SK-N-SH treated with all-trans-retinoic acid at 6 μM for 48 hours (cell line): Measurements from ENCODE around the gene SMARCAL1.

Source experiments
- ATAC-seq: fragments of 200-7000 bp; cut with Tn5 transposase; 3 replicates; pipeline ENCODE4 v1.9.1; 2020; ENCODE audit warnings: mild to moderate bottlenecking, moderate library complexity
- ARNTL ChIP-seq: fragments of 450-650 bp; formaldehyde crosslinking; IDR thresholded peaks from 2 replicates; pipeline ENCODE4 v1.5.0; 2020; ENCODE audit warnings: low read depth, mild to moderate bottlenecking, moderate library complexity, borderline replicate concordance
- BACH2 ChIP-seq: fragments of 250-450 bp; sonication (Bioruptor Pico); IDR thresholded peaks from 2 replicates; pipeline ENCODE4 v1.9.0; 2021; ENCODE audit warnings: mild to moderate bottlenecking, borderline replicate concordance
- CREB5 ChIP-seq: fragments of 250-450 bp; sonication (Bioruptor Pico); IDR thresholded peaks from 2 replicates; pipeline ENCODE4 v1.5.1; 2020; ENCODE audit warnings: low read depth, mild to moderate bottlenecking, moderate library complexity
- CSDC2 ChIP-seq: fragments of 250-450 bp; sonication (Bioruptor Pico); IDR thresholded peaks from 2 replicates; pipeline ENCODE4 v1.5.0; 2020; ENCODE audit warnings: mild to moderate bottlenecking, moderate library complexity
- ESRRG ChIP-seq: fragments of 250-450 bp; sonication (Bioruptor Pico); IDR thresholded peaks from 2 replicates; pipeline ENCODE4 v1.6.1; 2021; ENCODE audit warnings: mild to moderate bottlenecking
- GLIS3 ChIP-seq: fragments of 250-450 bp; sonication (Bioruptor Pico); IDR thresholded peaks from 2 replicates; pipeline ENCODE4 v1.5.0; 2020; ENCODE audit warnings: mild to moderate bottlenecking, moderate library complexity
- ISL1 ChIP-seq: fragments of 250-450 bp; sonication (Bioruptor Pico); IDR thresholded peaks from 2 replicates; pipeline ENCODE4 v2.1.2; 2022; ENCODE audit warnings: mild to moderate bottlenecking, moderate library complexity
- OSR1 ChIP-seq: fragments of 250-450 bp; sonication (Bioruptor Pico); IDR thresholded peaks from 2 replicates; pipeline ENCODE4 v1.8.0; 2022; ENCODE audit warnings: moderate library complexity, mild to moderate bottlenecking, inconsistent platforms
- PATZ1 ChIP-seq: fragments of 250-450 bp; sonication (Bioruptor Pico); IDR thresholded peaks from 2 replicates; pipeline ENCODE4 v1.8.0; 2020; ENCODE audit warnings: mild to moderate bottlenecking, moderate library complexity, borderline replicate concordance
- PPARA ChIP-seq: fragments of 250-450 bp; sonication (Bioruptor Pico); IDR thresholded peaks from 2 replicates; pipeline ENCODE4 v1.5.0; 2020; ENCODE audit warnings: mild to moderate bottlenecking, borderline replicate concordance
- RARB ChIP-seq: fragments of 250-450 bp; sonication (Bioruptor Pico); IDR thresholded peaks from 2 replicates; pipeline ENCODE4 v1.8.0; 2021; ENCODE audit warnings: mild to moderate bottlenecking, moderate library complexity
- SNAI2 ChIP-seq: fragments of 250-450 bp; sonication (Bioruptor Pico); IDR thresholded peaks from 2 replicates; pipeline ENCODE4 v1.5.0; 2020; ENCODE audit warnings: mild to moderate bottlenecking, moderate library complexity
- TCF4 ChIP-seq: fragments of 250-450 bp; sonication (Bioruptor Pico); IDR thresholded peaks from 2 replicates; pipeline ENCODE4 v1.8.0; 2021; ENCODE audit warnings: mild to moderate bottlenecking, moderate library complexity, borderline replicate concordance
- TOX ChIP-seq: fragments of 250-450 bp; sonication (Bioruptor Pico); IDR thresholded peaks from 2 replicates; pipeline ENCODE4 v1.8.0; 2021; ENCODE audit warnings: mild to moderate bottlenecking, moderate library complexity, borderline replicate concordance
- ZC3H10 ChIP-seq: fragments of 250-450 bp; sonication (Bioruptor Pico); IDR thresholded peaks from 2 replicates; pipeline ENCODE4 v1.5.1; 2021; ENCODE audit warnings: mild to moderate bottlenecking, moderate library complexity
- ZFP30 ChIP-seq: fragments of 450-650 bp; formaldehyde crosslinking; IDR thresholded peaks from 2 replicates; pipeline ENCODE4 v1.5.0; 2022; ENCODE audit warnings: mild to moderate bottlenecking, moderate library complexity
- ZNF565 ChIP-seq: fragments of 450-650 bp; formaldehyde crosslinking; conservative IDR thresholded peaks from 2 replicates; pipeline ENCODE4 v1.5.0; 2020; ENCODE audit warnings: low read depth, mild to moderate bottlenecking, moderate library complexity
- ZNF70 ChIP-seq: fragments of 450-650 bp; formaldehyde crosslinking; IDR thresholded peaks from 2 replicates; pipeline ENCODE4 v1.5.0; 2020; ENCODE audit warnings: mild to moderate bottlenecking, moderate library complexity
- ZNF8 ChIP-seq: fragments of 450-650 bp; formaldehyde crosslinking; IDR thresholded peaks from 2 replicates; pipeline ENCODE4 v1.5.0; 2020; ENCODE audit warnings: mild to moderate bottlenecking, moderate library complexity
- TF ChIP-seq, protein P1 (sequence below): fragments of 250-450 bp; sonication (Bioruptor Pico); IDR thresholded peaks from 2 replicates; pipeline ENCODE4 v1.5.0; 2020; ENCODE audit warnings: mild to moderate bottlenecking, moderate library complexity

SMARCAL1 gene

DNA sequence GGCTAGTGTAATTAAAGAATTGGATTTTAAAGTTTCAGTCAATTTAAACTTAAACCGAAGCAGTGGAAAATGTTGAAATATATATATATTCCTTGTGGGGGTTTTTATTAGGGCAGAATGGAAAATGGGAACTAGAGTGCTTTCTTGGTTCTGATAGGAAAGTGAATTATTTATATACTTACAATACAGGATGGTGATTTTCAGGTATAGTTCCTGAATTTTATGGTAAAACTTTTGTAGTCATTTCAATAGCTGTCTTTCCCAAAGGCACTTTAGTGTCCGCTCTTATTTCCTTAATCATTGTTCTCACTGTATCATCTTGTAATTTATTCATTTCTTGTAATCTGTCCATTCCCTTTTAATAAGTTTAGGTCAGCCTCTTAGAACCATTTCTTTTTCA lies 88.3 kb downstream of the SMARCAL1 start (continued):
- TF ChIP-seq OSR1 (CRISPR knock-in tag), result no peak
- TF ChIP-seq ZNF8 (CRISPR knock-in tag), result no peak
- no peak for TF ChIP-seq GLIS3 (CRISPR knock-in tag)

GRCh38 chr2:216501854-216502253 lies 89.6 kb downstream of the SMARCAL1 start:
- no peak for ATAC-seq
- TF ChIP-seq ARNTL (no peak), ZC3H10 (CRISPR knock-in tag) (no peak), SNAI2 (CRISPR knock-in tag) (no peak), CSDC2 (CRISPR knock-in tag) (no peak), ZNF8 (CRISPR knock-in tag) (no peak), ZFP30 (CRISPR knock-in tag) (no peak), ZNF565 (CRISPR knock-in tag) (no peak), PATZ1 (no peak), OSR1 (CRISPR knock-in tag) (no peak), ESRRG (CRISPR knock-in tag) (no peak), GLIS3 (CRISPR knock-in tag) (no peak), CREB5 (CRISPR knock-in tag) (no peak), PPARA (no peak)

DNA sequence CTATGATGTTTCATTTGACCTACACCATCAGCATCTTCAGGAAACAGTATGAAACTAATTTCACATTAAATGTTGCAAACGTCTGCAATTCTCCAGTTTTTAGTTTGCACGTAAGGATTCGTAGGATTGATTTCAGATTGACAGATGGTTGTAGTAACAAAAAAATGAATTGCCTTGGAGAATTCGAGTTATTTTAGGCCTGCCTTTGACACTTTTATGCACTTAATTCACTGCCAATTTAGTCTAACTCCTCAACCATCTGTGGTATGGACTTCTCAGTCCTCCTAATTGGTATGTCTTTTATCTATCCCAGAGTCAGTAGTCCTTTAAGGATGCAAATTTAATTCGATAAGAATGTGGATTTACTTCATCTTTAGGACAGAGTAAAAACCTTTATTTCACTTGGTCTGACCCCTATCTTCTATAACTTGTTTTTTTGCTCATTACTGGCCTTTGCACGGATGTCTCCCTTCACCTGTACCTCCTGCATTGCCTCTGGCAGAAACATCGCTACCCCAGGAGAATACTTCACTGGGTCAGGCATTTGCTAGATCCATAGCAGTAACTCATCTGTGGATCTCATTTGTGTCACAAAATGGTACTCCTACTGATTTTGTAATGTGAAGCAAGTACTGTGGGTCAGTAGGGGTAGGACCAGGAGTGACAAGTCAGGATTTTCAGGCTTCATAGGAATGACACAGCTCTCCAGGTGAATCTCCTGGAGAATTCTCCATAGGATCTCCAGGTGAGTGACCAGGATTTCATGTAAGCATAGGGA lies 90.3 kb downstream of the SMARCAL1 start:
- ATAC-seq, result no peak
- TF ChIP-seq ZFP30 (CRISPR knock-in tag) (no peak), TOX (CRISPR knock-in tag) (no peak), TCF4 (CRISPR knock-in tag) (no peak), SNAI2 (CRISPR knock-in tag) (no peak), CSDC2 (CRISPR knock-in tag) (no peak), ESRRG (CRISPR knock-in tag) (no peak), RARB (CRISPR knock-in tag) (no peak), PPARA (no peak), ZNF565 (CRISPR knock-in tag) (no peak), ARNTL (no peak), CREB5 (CRISPR knock-in tag) (no peak), PATZ1 (no peak), GLIS3 (CRISPR knock-in tag) (no peak), OSR1 (CRISPR knock-in tag) (no peak), ISL1 (CRISPR knock-in tag) (no peak), ZNF70 (no peak), BACH2 (no peak), ZNF8 (CRISPR knock-in tag) (no peak)
- TF ChIP-seq, protein P1, sequence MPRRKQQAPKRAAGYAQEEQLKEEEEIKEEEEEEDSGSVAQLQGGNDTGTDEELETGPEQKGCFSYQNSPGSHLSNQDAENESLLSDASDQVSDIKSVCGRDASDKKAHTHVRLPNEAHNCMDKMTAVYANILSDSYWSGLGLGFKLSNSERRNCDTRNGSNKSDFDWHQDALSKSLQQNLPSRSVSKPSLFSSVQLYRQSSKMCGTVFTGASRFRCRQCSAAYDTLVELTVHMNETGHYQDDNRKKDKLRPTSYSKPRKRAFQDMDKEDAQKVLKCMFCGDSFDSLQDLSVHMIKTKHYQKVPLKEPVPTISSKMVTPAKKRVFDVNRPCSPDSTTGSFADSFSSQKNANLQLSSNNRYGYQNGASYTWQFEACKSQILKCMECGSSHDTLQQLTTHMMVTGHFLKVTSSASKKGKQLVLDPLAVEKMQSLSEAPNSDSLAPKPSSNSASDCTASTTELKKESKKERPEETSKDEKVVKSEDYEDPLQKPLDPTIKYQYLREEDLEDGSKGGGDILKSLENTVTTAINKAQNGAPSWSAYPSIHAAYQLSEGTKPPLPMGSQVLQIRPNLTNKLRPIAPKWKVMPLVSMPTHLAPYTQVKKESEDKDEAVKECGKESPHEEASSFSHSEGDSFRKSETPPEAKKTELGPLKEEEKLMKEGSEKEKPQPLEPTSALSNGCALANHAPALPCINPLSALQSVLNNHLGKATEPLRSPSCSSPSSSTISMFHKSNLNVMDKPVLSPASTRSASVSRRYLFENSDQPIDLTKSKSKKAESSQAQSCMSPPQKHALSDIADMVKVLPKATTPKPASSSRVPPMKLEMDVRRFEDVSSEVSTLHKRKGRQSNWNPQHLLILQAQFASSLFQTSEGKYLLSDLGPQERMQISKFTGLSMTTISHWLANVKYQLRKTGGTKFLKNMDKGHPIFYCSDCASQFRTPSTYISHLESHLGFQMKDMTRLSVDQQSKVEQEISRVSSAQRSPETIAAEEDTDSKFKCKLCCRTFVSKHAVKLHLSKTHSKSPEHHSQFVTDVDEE, result no peak
